Activated CD4-positive, alpha-beta T cell treated with anti-CD3 and anti-CD28 coated beads, Interleukin-2, amount 50 U/mL, for 1 hour (primary cell): ENCODE measurements around the gene OSBPL2.

ENCODE experiments used
- DNase-seq: peaks from one replicate; pipeline ENCODE4 v3.0.0-alpha.2; 2020

OSBPL2 gene

GRCh38 chr20:62236766-62237513 is 1.4 kb upstream of the OSBPL2 start:
- no peak for DNase-seq

- DNase-seq = no peak
Measured at GRCh38 chr20:62237514-62237800, 864 bp upstream of the OSBPL2 start.

- DNase-seq = no peak
Measured at GRCh38 chr20:62238569-62239277, 402 bp downstream of the OSBPL2 start.

- no peak for DNase-seq
Measured at GRCh38 chr20:62239278-62239879, 1.1 kb downstream of the OSBPL2 start.

GRCh38 chr20:62240020-62240685 is 1.8 kb downstream of the OSBPL2 start:
- DNase-seq = no peak

GRCh38 chr20:62241506-62241905 is 3.2 kb downstream of the OSBPL2 start:
- no peak for DNase-seq

GRCh38 chr20:62242176-62242575 is 3.9 kb downstream of the OSBPL2 start:
- no peak for DNase-seq

GRCh38 chr20:62243106-62243505 is 4.8 kb downstream of the OSBPL2 start:
- DNase-seq = no peak

GRCh38 chr20:62243906-62244515 is 5.7 kb downstream of the OSBPL2 start:
- DNase-seq = no peak

- DNase-seq = no peak
Measured at GRCh38 chr20:62244644-62245108, 6.4 kb downstream of the OSBPL2 start.

GRCh38 chr20:62245911-62246280 is 7.6 kb downstream of the OSBPL2 start:
- DNase-seq = no peak

GRCh38 chr20:62246431-62246830 is 8.1 kb downstream of the OSBPL2 start:
- no peak for DNase-seq

GRCh38 chr20:62246872-62247652 is 8.7 kb downstream of the OSBPL2 start:
- DNase-seq = no peak

GRCh38 chr20:62248890-62249560 is 10.7 kb downstream of the OSBPL2 start:
- no peak for DNase-seq

- DNase-seq = no peak
Measured at GRCh38 chr20:62252342-62252966, 14.1 kb downstream of the OSBPL2 start.

- DNase-seq = no peak
Measured at GRCh38 chr20:62253398-62253797, 15.1 kb downstream of the OSBPL2 start.

- DNase-seq = no peak
Measured at GRCh38 chr20:62254021-62254724, 15.9 kb downstream of the OSBPL2 start.

- no peak for DNase-seq
Measured at GRCh38 chr20:62255976-62256375, 17.7 kb downstream of the OSBPL2 start.

- DNase-seq = no peak
Measured at GRCh38 chr20:62258499-62259293, 20.4 kb downstream of the OSBPL2 start.

GRCh38 chr20:62259294-62259565 is 20.9 kb downstream of the OSBPL2 start:
- DNase-seq = no peak
